ENCODE measurements around the gene DNAAF1. TPM values are rescaled to one million over a fixed set of nuclear protein-coding genes. Genes with fewer than 3 reads are reported as not detected.

The DNAAF1 gene
- total and polyA plus RNA-seq, 2 of the 8 experiments (the other 6 are each of a cell fraction or from before 2014, with no cell fraction given): 0.09 to 0.15 TPM

DNA sequence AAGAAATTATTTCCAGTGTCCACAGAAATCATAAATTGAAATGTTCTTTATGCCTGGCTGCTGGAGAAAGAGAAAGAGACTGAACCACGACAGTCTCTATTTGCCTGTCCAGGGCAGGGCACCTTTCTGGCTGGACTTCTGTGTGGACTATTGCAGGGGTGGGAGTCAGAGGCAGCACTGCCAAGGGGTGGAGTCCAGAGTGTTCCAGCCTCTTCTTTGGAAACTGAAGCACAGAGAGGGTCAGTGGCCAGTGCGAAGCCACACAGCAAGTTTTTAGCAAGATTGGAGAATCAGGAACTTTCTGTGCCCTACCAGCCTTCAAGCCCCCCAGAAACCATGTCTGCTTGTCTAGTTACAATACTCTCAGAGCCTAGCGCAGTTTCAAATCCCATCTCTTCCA is 79.4 kb downstream of the DNAAF1 start (continued):
- TF ChIP-seq, protein P1, sequence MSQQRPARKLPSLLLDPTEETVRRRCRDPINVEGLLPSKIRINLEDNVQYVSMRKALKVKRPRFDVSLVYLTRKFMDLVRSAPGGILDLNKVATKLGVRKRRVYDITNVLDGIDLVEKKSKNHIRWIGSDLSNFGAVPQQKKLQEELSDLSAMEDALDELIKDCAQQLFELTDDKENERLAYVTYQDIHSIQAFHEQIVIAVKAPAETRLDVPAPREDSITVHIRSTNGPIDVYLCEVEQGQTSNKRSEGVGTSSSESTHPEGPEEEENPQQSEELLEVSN (IDR thresholded peaks at IDR 0.05): no peak
- no peak for TF ChIP-seq KDM1A (IDR thresholded peaks at IDR 0.05; ENCODE audit: borderline replicate concordance, low read length)
- no peak for TF ChIP-seq POLR2A (IDR thresholded peaks at IDR 0.05; ENCODE audit: control extremely low read depth in 1 of 2, low read depth in 2 of 2, low read length in 2 of 2)
- TF ChIP-seq RBBP5 (IDR thresholded peaks at IDR 0.05; ENCODE audit: borderline replicate concordance, low read depth, low read length): no peak
- TF ChIP-seq EP300 (IDR thresholded peaks at IDR 0.05; ENCODE audit: borderline replicate concordance in 1 of 2, low read depth in 2 of 2, low read length in 2 of 2): no peak
- TF ChIP-seq SIRT6 (IDR thresholded peaks at IDR 0.05; ENCODE audit: low read length): no peak
- no peak for TF ChIP-seq CHD1 (IDR thresholded peaks at IDR 0.05; ENCODE audit: low read depth, low read length)

Data from H1 (cell line).